Measurements from ENCODE around the gene BAIAP2. TPM values are rescaled to one million over a fixed set of nuclear protein-coding genes. Genes with fewer than 3 reads are reported as not detected.

Gene BAIAP2
- total and polyA plus RNA-seq, 12 donors = 9.5 to 25.8 (median 15.6) TPM

DNA sequence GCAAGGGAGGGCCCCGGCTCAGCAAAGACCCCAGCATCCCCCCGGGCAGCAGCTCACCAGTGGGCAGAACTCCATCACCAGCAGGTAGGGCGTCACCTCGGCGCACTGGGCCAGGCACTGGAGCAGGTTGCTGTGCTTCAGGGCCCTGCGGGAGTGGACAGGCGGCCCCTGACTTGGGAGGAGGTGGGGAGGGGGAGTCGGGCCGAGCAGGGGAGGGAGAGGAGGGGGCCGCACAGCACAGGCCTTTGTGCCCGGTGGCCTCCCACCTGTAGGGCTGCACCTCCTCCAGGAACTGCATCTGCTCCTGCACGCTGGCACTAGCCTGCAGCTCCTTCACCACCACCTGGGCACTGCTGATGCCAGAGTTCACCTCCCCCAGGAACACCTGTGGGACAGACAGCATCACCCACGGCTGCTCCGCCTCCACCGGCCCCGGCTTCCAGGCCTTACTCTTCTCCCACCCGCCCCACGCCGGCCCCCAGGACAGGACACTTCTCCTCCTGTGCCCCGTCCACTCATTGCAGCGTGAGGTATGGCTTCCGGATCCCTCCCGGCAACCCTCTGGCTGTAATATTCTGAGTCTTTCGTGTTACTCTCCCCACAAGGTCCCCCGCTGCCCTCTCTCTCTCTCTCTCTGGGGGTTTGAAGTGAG, 92.7 kb downstream of the BAIAP2 start:
- Histone ChIP-seq H3K4me3 (no peak overlapping the region), H3K27me3 (peaks cover 0 to 8% (median 3%) of the 10 kb centered on the region in 7 donors), H3K9me3 (no peaks in the 10 kb centered on the region), H3K36me3 (peaks cover 0 to 3% (median 0%) of the 10 kb centered on the region in 9 donors), H3K27ac (no peak overlapping the region), H3K4me1 (peaks cover 0 to 13% (median 7%) of the 10 kb centered on the region in 9 donors)
- WGBS, 2 donors = 83 to 84% methylated on average over 21 to 25 of the region's 25 CpGs
- intact Hi-C loops (cut with DNase I) = no loop called here
- DNase-seq (no peak), ATAC-seq (no peak)
- TF ChIP-seq, protein P1, sequence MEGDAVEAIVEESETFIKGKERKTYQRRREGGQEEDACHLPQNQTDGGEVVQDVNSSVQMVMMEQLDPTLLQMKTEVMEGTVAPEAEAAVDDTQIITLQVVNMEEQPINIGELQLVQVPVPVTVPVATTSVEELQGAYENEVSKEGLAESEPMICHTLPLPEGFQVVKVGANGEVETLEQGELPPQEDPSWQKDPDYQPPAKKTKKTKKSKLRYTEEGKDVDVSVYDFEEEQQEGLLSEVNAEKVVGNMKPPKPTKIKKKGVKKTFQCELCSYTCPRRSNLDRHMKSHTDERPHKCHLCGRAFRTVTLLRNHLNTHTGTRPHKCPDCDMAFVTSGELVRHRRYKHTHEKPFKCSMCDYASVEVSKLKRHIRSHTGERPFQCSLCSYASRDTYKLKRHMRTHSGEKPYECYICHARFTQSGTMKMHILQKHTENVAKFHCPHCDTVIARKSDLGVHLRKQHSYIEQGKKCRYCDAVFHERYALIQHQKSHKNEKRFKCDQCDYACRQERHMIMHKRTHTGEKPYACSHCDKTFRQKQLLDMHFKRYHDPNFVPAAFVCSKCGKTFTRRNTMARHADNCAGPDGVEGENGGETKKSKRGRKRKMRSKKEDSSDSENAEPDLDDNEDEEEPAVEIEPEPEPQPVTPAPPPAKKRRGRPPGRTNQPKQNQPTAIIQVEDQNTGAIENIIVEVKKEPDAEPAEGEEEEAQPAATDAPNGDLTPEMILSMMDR (IDR thresholded peaks at IDR 0.05) = no peak

DNA sequence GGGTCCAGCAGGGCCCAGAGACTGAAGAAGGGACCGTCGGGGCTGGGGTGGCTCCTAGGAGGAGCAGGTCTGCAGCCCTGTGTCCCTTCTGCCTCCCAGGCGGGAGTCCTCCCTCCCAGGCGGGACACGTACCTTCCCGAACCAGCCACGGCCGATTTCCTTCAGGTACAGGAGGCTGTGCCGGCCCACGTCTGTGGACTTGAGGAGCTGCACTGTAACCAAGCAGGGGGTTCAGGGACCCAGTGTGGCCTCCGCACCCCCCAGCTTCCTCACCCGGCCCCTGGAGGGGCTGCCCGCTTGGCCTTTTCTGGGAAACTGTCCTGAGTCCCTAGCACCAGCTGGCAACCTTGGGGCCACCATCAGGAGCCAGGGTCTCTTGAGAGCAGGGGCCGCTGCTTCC, 93.4 kb downstream of the BAIAP2 start:
- no peak for ATAC-seq
- Histone ChIP-seq H3K4me3 (no peak overlapping the region), H3K36me3 (peaks cover 0 to 3% (median 0%) of the 10 kb centered on the region in 9 donors), H3K27ac (no peak overlapping the region), H3K4me1 (peaks cover 0 to 13% (median 7%) of the 10 kb centered on the region in 9 donors), H3K9me3 (no peaks in the 10 kb centered on the region), H3K27me3 (peaks cover 0 to 1% (median 0%) of the 10 kb centered on the region in 7 donors)
- intact Hi-C loops (cut with DNase I) = no loop called here
- WGBS, 2 donors = 88 to 92% methylated on average over 14 of the region's 14 CpGs
- no peak for DNase-seq
- TF ChIP-seq, protein P1 (IDR thresholded peaks at IDR 0.05) = no peak

DNA sequence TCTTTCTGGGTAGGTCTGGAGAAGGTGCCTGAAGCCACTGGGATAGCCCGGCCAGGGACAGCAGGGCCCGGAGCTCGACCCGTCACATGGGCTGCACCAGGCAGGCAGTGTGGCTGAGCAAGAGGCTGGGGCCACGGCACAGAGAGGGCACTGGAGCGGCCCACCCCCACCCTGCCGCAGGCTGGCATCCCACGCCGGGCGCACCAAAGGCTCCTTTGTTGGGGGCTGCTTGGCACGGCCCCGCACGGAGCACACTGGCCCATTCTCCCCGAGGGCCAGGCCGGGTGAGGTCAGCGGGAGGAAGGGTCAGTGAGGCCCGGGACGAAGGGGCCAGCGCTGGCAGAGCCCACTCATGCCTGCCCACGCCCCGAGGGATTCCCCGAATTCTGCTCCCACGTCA, 93.8 kb downstream of the BAIAP2 start:
- DNase-seq (no peak), ATAC-seq (peak in 2 of 8 donors; percentile 4 to 27)
- no peak overlapping the region for H3K27ac ChIP-seq
- H3K36me3 ChIP-seq = peaks cover 0 to 3% (median 0%) of the 10 kb centered on the region in 9 donors
- no peak overlapping the region for H3K4me3 ChIP-seq
- no peaks in the 10 kb centered on the region for H3K9me3 ChIP-seq
- intact Hi-C loops (cut with DNase I) = no loop called here
- peaks cover 0 to 13% (median 7%) of the 10 kb centered on the region in 9 donors for H3K4me1 ChIP-seq
- WGBS, 2 donors = 85 to 88% methylated on average over 23 of the region's 23 CpGs
- TF ChIP-seq, protein P1 (IDR thresholded peaks at IDR 0.05) = no peak
- no peaks in the 10 kb centered on the region for H3K27me3 ChIP-seq

DNA sequence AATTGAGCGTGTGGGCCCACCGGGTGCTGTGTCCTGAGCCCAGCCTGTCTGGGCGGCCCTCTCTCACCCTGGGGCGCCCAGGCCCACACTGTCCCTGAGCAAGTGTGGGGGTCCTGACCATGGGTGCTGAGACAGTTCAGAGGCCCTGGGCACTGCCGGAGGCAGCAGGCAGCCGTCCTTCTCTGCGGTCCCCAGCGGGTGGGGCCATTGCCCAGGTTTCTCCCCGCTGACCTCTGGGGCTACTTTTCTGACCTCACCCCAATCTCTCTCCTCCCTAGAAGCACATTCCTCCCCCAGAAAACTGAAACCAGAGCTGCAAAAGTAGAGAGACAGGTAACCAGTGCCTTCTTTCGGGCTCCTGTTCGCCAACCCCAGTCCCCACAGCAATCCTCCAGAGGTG, 94.3 kb downstream of the BAIAP2 start:
- TF ChIP-seq, protein P1 (IDR thresholded peaks at IDR 0.05) = no peak
- ATAC-seq = no peak
- Histone ChIP-seq H3K27ac (no peak overlapping the region), H3K27me3 (no peaks in the 10 kb centered on the region), H3K4me3 (no peak overlapping the region), H3K4me1 (peaks cover 0 to 13% (median 7%) of the 10 kb centered on the region in 9 donors), H3K9me3 (no peaks in the 10 kb centered on the region), H3K36me3 (peaks cover 0 to 3% (median 0%) of the 10 kb centered on the region in 9 donors)
- intact Hi-C loops (cut with DNase I) = no loop called here
- no peak for DNase-seq
- 90 to 94% methylated on average over 9 to 11 of the region's 11 CpGs for WGBS, 2 donors

Data from heart right ventricle (tissue), 16 donors.